DMS53 treated with DMSO at 0.1 percent for 48 hours (cell line): ENCODE results near the gene SUSD5.
"Not testable (repeated sequence)": the region's sequence is repeated elsewhere in the genome, so short reads cannot be mapped to it uniquely, and the experiment has no call there.

ENCODE experiments used
- DNase-seq: peaks from one replicate; lab custom pipeline; 2025; ENCODE audit not compliant: unreplicated experiment; lab: John Stamatoyannopoulos, UW

Gene SUSD5

DNA sequence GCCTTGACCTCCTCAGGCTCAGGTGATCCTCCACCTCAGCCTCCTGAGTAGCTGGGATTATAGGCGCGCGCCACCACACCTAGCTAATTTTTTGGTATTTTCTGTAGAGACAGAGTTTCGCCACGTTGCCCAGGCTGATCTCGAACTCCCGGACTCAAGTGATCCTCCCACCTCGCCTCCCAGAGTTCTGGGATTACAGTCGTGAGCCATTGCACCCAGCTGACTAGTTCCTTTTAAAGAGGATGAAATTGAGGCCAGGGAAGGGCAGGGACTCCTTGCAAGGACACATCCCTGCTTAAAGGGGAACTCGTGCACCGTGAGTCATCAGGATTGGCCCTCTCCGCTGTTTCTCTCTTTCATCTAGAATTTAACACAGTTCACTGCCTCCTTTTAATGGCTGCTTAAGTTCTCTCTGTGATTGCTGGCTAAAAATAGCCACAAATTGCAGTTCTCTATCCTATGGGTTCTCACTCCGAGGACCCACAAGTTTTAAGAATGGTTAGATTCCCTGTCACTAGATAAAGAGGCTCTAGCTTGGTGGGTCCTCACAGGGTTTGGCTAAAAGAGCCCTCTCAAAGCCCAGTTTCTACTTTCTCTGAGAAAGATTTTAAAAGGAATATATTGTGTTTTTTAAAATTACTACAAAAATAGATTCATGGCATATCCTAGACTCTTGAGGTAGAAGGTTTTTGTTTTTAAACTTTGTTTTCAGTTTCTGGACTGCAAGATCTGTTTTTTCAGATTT, 103.4 kb downstream of the SUSD5 start:
- no peak for DNase-seq

DNA sequence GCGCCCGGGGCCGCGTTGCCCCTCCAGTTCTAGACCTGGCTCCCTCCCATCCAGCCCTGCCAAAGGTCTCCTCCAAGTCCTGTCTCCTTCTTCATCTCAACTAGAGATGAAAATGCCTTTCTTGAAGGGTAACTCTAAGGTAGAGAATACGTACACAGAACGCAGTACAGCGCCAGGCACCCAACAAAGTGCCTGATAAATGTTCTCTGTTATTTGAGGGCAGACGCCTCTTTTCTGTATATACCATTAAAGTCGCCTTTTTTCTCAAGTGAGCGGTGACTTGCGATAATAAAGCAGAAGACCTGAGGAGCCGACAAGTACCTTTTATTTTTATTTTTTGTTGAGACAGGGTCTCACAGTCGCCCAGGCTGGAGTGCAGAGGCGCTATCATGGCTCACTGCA, 104.0 kb downstream of the SUSD5 start:
- DNase-seq: no peak

DNA sequence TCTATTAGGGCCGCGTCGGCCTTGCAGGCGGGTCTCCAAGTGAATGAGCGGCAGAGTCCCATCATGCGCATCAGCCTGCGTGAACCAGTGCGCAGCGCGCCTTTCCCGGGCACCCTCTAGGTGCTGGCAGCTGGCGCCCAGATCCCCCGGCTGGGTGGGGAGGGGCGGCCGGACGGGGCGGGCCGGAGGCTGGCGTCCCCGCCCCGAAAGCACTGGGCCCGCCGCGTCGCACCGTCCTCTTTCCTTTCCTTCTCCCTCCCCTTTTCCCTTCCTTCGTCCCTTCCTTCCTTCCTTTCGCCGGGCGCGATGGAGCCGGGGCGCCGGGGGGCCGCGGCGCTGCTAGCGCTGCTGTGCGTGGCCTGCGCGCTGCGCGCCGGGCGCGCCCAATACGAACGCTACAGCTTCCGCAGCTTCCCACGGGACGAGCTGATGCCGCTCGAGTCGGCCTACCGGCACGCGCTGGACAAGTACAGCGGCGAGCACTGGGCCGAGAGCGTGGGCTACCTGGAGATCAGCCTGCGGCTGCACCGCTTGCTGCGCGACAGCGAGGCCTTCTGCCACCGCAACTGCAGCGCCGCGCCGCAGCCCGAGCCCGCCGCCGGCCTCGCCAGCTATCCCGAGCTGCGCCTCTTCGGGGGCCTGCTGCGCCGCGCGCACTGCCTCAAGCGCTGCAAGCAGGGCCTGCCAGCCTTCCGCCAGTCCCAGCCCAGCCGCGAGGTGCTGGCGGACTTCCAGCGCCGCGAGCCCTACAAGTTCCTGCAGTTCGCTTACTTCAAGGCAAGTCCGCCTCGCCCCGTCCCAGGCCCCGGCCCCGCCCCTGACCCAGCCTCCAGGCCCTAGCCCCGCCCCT, 104.6 kb downstream of the SUSD5 start, which contains the start of gene CRTAP:
Gene CRTAP (plus strand): TSS at position 243 of the 850 bp plus-strand sequence. CDS start 64 bp downstream, at position 307.
- peak; percentile 6 for DNase-seq

DNA sequence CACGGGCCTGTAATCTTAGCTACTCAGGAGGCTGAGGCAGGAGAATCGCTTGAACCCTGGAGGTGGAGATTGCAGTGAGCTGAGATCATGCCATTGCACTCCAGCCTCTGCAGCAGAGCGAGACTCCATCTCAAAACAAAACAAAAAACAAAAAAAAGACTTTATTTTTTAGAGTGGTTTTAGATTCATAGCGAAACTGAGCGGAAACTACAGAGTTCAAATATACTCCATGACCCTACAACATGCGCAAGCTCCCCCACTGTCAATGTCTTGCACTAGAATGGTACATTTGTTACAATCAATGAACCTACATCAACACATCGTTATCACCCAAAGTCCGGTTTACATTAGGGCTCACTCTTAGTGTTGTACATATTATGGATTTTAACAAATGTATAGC, 107.0 kb downstream of the SUSD5 start:
- DNase-seq: no peak

DNA sequence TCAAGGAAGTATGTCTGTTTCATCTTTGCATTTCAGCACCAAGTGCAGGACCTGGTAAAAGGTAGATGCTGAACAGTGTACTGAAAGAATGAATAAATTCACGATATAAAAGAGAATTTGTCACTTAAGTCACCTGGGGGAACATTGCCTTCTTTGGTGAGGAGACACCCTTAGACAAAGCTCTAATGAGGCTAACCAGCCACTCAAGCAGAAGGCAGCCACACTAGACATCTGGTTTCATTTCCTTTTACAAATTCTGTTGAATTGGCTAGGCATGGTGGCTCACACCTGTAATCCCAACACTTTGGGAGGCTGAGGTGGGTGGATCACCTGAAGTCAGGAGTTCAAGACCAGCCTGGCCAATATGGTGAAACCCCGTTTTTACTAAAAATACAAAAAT, 111.8 kb downstream of the SUSD5 start:
- not testable (repeated sequence) for DNase-seq

DNA sequence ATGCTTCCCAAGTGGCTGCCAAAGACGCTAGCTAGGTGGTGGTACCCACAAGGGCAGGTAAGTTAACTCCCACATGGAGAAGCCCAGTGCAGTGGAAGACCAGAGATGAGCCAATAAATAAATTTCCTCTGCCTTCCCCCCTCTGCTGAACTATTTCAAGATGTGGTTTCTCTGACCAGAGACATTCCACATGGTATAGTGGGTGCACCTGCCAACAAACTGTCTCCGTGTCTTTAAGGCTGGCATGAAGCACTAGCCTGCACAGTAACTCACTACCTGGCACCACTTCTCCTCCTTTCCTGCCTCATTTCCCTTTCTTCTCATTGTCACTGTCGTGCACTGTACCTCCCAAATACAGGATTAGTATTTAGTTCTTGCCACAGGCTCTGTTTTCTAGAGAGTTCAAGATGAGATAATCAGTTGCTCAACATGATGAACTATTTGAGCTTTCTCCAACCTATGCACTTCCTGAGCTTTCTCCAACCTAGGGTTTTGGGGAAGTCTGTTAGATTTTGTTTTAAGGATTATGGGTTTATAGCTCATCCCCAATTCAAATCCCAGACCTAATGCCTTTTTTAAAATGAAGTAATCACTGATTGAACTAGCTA, 113.2 kb downstream of the SUSD5 start:
- DNase-seq: no peak

DNA sequence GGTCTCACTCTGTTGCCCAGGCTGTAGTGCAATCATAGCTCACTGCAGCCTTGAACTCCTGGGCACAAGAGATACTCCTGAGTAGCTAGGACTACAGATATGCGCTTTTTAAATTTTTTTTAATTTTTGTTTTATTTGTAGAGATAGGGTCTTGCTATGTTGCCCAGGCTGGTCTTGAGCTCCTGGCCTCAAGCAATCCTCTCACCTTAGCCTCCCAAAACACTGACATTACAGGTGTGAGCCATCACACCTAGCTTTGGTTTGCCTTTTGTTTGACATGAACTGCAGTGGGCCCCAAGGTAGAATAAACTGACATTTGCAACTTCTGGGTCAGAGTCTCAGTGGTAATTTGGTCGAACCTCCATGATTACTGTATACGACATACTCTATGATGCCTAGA, 113.8 kb downstream of the SUSD5 start:
- DNase-seq: no peak

DNA sequence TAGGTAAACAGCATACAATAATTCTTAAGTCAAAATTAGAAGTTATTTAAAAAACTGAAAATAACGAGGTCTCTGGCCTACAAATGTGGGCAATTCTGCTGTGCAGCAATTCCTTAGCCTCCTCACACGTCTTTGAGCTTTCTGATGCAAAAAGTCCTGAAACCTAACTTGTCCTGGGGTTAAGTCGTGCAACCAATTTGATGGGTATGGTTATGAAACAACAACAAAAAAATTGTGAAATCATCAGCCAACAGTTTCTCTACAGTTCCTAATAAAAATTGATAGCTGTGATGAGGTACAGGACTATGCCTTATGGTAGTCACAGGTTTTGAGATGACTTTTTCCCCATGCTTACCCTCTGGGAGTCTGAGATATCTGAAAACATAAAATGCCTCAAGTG, 115.1 kb downstream of the SUSD5 start:
- no peak for DNase-seq

DNA sequence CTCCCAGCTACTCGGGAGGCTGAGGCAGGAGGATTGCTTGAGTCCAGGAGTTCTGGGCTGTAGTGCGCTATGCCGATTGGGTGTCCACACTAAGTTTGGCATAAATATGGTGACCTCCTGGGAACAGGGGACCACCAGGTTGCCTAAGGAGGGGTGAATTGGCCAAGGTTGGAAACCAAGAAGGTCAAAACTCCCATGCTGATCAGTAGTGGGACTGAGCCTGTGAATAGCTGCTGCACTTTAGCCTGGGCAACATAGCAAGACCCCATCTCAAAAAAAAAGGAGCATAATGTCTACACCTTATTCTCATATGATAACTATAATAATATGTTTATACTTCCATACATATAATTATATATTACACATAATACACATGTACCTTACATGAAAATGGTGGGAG, 115.6 kb downstream of the SUSD5 start:
- no peak for DNase-seq

DNA sequence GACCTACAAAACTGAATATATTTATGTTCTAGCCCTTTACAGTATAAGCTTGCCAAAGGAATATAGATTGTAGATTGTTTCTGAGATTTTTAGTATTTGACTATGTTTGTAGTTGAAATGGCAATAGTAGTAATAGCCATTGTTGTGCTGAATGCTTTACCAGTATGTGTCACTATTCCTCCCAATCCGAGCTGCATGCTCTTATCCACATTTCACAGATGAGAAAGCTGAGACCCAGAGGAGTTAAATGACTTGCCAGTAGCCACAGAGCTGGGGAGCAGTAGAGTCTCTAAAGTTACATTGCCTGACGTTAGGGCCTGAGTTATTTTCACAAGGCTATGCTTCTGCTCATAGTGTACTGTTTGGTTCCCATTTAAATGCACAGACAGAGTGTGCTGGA, 118.4 kb downstream of the SUSD5 start:
- no peak for DNase-seq
